GM19099 (cell line): ENCODE measurements around the gene LARGE1.

Experiments used
- POLR2A ChIP-seq: IDR thresholded peaks from 3 replicates; pipeline ENCODE4 v1.6.1; 2011; ENCODE audit warnings: low read depth; ENCODE audit not compliant: insufficient read length; ENCODE audit errors: extremely low read depth

Gene LARGE1

DNA sequence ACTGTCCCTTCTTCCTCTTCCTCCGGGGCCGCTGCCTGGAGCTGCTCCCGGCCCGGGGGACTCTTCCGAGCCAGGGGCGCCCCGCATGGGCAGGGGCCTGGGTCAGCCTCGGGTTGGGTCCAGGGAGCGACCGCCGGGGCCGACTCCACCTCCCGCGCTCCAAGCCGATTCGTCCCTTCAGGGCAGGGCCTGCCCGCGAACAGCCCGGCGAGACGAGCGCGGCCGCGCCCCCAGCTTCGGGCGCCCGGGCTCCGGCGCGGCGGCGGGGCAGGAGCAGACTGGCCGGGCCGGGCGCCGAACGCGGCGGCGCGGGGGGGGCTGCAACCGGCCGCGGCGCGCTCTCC is at the start of gene LARGE1:
LARGE1 (minus strand) TSS at position 280 of the 344 bp plus-strand sequence.
- no peak for TF ChIP-seq POLR2A

DNA sequence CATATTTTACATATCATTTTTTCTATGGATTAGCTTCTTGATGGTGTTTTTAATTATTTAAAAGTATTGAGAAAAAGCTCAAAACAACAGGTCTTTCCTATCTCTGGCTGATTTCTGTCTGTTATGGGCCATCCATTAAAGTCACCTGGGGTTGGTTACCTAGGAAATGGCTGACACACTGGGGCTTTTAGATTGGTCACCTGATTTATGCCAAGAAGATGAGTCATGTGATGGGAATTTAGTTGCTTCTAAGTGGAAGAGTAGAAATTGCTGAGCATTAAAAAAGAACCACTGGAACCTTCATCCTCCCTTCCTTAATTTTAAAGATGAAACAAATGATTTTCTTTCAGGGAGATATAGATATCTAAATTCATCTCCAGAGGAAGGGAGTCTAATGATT is 48.8 kb upstream of the LARGE1 start:
- TF ChIP-seq POLR2A, result no peak

DNA sequence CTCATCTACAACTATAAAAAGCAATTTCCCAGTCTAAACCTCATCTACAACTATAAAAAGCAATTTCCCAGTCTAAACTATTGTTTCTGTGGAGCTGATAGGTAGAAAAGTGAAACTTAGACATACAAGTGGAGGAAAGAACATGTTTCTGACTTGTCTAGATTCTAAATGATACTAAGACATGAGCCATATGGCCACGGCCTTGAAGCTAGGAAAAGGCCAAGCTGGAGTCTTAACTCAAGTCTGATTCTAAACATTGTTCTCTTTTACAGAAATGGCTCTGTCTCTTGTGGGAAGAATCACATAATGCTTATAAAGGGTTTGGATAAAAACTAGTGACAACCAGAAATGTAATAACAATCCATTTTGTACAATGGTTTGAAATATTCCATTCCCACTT is 43.8 kb upstream of the LARGE1 start:
- no peak for TF ChIP-seq POLR2A

DNA sequence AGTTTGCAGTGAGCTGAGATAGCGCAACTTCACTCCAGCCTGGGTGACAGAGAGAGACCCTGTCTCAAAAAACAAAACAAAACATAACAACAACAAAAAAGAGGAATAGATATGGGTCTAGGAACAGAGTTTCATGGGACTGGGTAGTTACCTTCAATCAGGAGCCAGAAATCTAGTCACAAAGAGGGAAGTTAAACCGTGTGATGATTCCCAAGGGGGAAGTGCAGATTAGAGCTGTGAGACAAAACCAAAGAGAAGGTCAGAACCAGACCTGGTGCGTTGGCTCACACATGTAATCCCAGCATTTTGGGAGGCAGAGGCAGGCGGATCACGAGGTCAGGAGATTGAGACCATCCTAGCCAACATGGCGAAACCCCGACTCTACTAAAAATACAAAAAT is 42.1 kb upstream of the LARGE1 start:
- no peak for TF ChIP-seq POLR2A

DNA sequence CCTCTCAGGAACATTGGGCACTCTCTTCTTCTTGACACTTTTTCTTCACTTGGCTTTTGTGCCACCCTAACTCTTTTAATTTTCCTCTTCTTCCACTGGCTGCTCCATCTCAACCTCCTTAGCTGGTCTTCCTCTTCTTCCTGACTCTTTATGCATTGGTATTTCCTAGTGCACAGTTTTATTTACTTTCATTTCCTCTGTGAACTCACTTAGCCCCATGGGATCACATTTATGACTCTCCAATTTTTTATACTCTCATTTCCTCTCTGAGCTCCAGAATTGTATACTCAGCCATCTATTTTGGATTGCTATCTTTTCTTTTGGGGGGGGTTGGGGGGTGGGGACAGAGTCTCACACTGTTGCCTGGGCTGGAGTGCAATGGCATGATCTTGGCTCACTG is 38.5 kb upstream of the LARGE1 start:
- no peak for TF ChIP-seq POLR2A

DNA sequence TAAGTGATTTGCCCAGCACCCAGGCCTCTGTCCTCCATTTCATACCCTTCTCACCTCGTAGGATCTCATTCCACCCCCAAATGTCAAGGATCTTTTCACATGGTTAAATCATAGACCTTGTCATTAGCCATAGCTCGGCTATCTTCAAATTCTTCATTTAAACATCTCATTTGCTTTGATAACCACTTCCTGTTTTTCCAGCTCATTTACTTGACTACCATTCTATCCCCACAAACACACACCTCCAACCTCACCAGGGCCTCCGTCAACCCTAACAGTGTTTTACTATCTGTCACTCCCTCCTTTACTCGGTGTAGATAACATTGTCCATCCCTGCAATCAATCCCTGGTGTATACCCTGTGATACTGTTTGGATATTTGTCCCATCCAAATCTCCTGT is 36.8 kb upstream of the LARGE1 start:
- TF ChIP-seq POLR2A, result no peak

DNA sequence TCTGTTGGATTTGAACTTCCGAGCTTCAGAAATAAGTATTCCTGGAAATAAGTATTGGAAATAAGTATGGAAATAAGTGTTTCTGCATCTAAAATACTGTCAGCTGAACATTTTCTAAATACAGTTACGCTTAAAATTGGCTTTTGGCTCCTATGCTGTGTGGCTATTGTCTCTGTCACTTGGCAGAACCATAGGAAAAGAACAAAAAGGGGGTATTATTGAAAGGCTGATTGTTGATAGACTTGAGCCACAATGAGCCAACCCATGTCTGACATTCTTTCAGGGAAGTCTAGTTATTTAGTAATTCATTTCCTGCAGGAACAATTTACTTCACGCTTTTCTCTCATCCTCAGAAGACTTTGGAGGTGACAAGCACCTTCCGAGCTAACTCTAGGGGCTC is 32.5 kb upstream of the LARGE1 start:
- no peak for TF ChIP-seq POLR2A

DNA sequence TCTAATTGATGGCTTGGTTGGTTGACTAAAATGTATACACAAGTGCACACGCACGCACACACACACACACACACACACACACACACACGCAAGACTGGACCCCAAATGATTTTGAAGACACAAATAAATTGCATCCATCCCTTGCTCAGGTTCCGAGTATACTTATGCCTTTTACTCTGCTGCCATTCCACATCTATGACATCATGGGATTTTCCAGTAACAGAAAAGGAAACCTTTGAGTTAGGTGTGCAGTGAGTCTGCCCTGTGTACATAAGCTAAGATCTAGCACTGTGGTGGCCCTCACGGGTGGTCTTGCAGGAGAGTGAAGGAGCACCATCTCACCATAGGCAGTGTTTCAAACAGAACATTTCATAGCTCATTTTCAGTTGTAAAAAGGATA is 20.5 kb upstream of the LARGE1 start:
- TF ChIP-seq POLR2A, result no peak

DNA sequence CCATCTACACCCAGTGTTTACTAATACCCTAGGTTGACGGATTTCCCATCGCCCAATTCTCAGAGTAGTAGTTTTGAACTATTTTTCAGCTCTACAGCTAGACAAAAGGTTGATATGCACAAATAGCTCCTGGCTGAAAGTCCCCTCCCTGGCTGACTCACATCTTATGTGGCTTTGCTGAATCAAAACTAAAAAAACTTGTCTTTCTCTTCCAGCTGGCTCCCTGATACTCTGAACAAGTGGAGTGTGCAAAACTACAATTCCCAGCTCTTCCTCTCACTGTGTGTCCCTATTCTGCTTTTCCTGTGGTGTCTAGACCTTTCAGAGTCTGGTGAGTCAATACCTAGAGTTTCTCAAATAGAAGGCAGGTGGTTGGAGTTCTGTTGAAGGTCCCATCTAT is 12.7 kb upstream of the LARGE1 start:
- TF ChIP-seq POLR2A, result no peak

DNA sequence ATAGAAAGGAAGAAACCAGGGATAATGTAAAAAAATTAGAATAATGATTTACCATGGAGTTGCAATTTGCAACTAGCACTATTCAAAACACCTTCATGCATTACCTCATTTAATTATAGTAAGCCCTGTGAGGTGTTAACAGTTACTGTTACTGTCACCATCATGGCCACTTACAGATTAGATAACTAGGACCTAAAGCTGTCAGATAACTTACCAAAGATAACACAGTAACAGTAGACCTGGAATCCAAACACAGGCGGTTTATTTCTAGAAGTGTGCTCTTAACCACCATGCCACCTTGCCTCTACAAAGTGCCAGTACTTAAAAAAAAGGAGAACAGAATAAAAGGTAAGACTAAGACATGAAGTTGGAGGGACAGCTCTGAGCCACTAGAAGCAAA is 11.1 kb upstream of the LARGE1 start:
- TF ChIP-seq POLR2A, result no peak

DNA sequence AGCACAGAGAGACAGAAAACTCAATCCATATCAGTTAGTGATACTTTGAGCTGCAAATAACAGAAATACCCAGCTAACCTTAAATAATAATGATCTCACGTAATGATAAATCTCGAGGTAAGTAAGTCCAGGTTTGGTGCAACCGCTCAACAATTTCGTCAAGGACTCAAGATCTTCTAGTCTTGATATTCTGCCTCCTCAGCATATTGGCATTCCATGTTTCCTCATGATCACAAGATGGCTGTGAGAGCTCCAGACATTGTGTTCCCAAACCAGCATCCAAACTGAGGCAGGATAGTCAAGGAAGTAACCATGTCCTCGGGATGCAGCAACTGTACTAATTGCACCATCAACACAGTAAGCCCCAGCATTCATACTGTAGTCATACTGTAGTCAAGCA is 7.5 kb upstream of the LARGE1 start:
- no peak for TF ChIP-seq POLR2A

DNA sequence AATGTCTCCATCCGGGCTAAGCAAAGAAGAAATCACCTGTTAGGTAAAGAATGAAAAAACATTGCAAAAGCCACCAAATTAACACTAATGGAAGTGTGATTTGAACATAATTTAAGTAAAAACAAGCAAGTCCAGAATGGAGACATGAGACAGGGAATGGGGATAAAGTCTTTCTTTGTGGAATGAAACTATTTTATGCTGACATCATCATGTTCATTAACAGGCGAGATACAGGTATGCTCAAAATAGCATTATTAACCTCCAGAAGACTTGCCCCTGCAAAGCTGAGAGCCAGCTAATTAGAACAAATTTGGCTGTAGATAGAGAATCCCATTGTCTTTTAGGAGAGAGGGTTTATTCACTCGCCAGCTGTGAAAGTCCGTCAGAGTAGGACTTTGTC is 4.9 kb upstream of the LARGE1 start:
- no peak for TF ChIP-seq POLR2A

DNA sequence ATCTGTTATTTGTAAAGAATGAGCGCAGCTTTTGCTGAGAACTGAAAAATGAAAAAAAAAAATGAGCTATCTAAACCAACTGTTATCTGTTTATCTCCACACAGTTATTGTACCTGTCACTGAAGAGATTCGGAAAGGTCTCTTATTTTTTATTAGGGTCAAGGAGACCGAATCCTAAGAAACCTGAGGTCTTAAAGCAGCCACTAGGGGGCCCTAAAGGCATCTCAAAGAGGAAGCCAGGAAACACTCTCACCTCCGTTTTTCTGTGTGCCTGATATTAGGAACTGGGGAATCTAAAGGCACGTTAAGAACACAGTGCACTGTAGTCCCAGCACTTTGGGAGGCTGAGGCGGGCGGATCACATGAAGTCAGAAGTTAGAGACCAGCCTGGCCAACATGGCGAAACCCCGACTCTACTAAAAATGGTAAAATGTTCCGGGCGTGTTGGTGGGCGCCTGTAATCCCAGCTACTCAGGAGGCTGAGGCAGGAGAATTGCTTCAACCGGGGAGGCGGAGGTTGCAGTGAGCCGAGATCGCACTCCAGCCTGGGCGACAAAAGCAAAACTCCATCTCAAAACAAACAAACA is 3.5 kb upstream of the LARGE1 start:
- TF ChIP-seq POLR2A, result no peak

DNA sequence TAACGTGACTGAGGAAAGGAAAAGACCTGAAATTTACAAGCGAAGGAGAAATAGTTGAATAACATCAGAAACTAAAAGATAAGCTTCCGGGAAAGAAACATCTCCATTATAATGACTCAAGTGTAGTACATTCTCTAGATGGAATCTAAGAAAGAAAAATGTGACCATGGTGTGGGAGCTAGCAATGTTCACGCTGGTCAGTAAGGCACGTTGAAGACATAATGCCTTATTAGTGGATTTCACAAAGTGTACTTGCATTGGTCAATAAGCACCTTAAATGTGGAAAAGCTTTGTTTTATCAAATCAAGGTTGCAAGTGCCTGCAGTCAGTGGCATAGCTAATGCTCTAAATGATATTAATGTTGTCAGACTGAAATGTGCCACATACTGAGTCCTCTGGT is 2.8 kb upstream of the LARGE1 start:
- TF ChIP-seq POLR2A, result no peak

DNA sequence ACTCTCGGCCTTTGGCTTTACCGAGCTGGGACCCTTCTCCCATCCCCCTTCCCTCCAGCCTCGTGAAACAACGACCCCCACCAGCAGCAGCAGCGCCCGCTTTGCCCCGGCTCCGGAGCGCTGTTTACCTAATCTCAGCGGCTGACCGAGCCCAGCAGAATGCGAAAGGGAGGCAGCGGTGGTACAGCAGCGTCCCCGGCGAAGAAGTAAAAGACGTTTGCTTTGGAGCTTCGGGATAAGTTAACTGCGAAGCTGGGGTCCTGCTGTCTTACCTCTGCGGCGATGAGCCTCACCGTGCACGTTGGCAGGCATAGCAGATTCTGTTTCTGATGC is 2.0 kb upstream of the LARGE1 start:
- TF ChIP-seq POLR2A, result no peak

DNA sequence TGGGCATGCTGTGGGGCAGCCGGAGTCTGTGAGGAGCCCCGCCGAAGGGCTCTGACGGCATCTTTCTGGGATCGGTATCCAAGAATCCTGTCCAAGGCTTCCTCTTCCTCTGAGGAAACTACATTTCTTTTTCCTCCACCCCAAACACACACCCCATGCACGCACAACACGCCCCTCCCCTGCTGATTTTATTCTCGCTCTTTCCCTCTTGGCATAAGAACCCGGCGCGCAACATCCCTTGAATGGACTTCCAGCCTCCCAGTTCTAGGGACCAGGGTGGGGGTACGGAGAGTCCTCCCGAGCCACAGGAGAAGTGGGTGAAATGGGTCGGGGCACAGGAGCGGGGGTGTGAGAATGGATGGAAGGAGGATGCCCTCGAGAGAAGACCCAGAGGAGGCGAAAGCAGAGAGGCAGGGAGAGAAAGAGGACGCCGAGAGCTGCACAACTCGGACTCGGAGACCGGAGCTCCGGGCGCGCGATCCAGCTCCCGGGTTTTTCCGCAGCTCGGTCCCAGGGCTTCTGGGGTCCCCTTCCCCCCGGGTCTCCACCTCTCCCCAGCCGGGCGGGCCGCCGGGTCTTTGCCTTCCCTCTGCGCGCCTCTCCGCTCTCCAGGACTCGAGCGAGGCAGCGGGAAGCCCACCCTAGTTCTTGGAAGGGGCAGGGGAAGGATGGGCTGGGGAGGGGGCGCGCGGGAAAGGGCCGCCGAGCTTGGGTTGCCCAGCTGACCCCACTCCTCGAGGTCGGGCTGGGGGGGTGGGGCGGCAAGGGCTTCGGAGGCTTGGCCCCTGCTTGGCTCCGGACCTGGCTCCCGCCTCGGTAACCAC is 1.5 kb upstream of the LARGE1 start:
- TF ChIP-seq POLR2A, result no peak
